Breast epithelium (tissue), 4 donors: ENCODE results near the gene GNAZ. TPM values are rescaled to one million over a fixed set of nuclear protein-coding genes. Genes with fewer than 3 reads are reported as not detected.

ENCODE experiments used
- DNase-seq, 2 donors: peaks; one replicate each; pipeline ENCODE4 v3.0.0-alpha.2; 2019; ENCODE audit warnings: low spot score in 2 of 2
- H3K27ac ChIP-seq, 2 donors: fragments of 200-600 bp; sonication (generic) in 1 of 2; one replicate each; pipeline ENCODE4 v1.5.1; 2016 to 2019; ENCODE audit warnings: mild to moderate bottlenecking in 1 of 2
- H3K27me3 ChIP-seq, 2 donors: fragments of 200-600 bp; sonication (generic) in 1 of 2; one replicate each; pipeline versions ENCODE4 v1.5.1 to v1.6.0; 2017 to 2019; ENCODE audit warnings: control low read depth in 1 of 2, mild to moderate bottlenecking in 1 of 2
- H3K36me3 ChIP-seq: fragments of 200-600 bp; one replicate; pipeline ENCODE4 v1.5.1; 2019
- H3K4me1 ChIP-seq, 2 donors: fragments of 200-600 bp; sonication (generic); one replicate each; pipeline ENCODE4 v1.5.1; 2016 to 2019; ENCODE audit warnings: control low read depth in 1 of 2
- H3K4me3 ChIP-seq, 3 donors: fragments of 200-600 bp; sonication (generic); 1 replicate in 2 of 3; 2 replicates in 1 of 3; pipeline ENCODE4 v1.5.1; 2016 to 2019; ENCODE audit warnings: mild to moderate bottlenecking in 3 of 3, moderate library complexity in 2 of 3
- H3K9me3 ChIP-seq, 2 donors: fragments of 200-600 bp; sonication (generic) in 1 of 2; one replicate each; pipeline ENCODE4 v1.5.1; 2016 to 2019; ENCODE audit warnings: control low read depth in 1 of 2
- POLR2A ChIP-seq: fragments of 450-650 bp; IDR thresholded peaks from one replicate; pipeline ENCODE4 v1.6.1; 2016; ENCODE audit warnings: antibody characterized with exemption, mild to moderate bottlenecking, moderate library complexity
- POLR2AphosphoS5 ChIP-seq, 3 donors: sonication (generic); formaldehyde crosslinking; IDR thresholded peaks; one replicate each; pipeline ENCODE4 v1.6.1; 2017; ENCODE audit warnings: antibody characterized with exemption in 3 of 3
- intact Hi-C: fragments of 100-400 bp; cut with DNase I; formaldehyde crosslinking; loops from one replicate; pipeline ENCODE4 v1.15.1; 2023; ENCODE audit warnings: low total_unique reads
- total RNA-seq, 3 donors: library from RNA; depleted of rRNA; stranded (reverse); fragments of >200 nt; gene quantifications; one replicate each; pipeline ENCODE4 v1.1.0, GENCODE V29; 2016
- TF ChIP-seq, protein P1 (sequence below), 3 donors: fragments of 450-650 bp; IDR thresholded peaks; one replicate each; pipeline ENCODE4 v1.5.1; 2016 to 2017; ENCODE audit warnings: antibody characterized with exemption in 3 of 3, mild to moderate bottlenecking in 3 of 3, moderate library complexity in 3 of 3

Gene GNAZ
- total RNA-seq, 3 donors from 2014 or later, result 5.0 to 15.7 (median 5.3) TPM

GRCh38 chr22:23037429-23038333 lies 32.6 kb upstream of the GNAZ start:
- peaks cover 0 to 3% of the 10 kb centered on the region in 2 donors for H3K27me3 ChIP-seq
- H3K36me3 ChIP-seq, result no peaks in the 10 kb centered on the region
- DNase-seq, result no peak
- no peak overlapping the region for H3K4me3 ChIP-seq
- H3K4me1 ChIP-seq, result no peaks in the 10 kb centered on the region
- TF ChIP-seq, protein P1, sequence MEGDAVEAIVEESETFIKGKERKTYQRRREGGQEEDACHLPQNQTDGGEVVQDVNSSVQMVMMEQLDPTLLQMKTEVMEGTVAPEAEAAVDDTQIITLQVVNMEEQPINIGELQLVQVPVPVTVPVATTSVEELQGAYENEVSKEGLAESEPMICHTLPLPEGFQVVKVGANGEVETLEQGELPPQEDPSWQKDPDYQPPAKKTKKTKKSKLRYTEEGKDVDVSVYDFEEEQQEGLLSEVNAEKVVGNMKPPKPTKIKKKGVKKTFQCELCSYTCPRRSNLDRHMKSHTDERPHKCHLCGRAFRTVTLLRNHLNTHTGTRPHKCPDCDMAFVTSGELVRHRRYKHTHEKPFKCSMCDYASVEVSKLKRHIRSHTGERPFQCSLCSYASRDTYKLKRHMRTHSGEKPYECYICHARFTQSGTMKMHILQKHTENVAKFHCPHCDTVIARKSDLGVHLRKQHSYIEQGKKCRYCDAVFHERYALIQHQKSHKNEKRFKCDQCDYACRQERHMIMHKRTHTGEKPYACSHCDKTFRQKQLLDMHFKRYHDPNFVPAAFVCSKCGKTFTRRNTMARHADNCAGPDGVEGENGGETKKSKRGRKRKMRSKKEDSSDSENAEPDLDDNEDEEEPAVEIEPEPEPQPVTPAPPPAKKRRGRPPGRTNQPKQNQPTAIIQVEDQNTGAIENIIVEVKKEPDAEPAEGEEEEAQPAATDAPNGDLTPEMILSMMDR (IDR thresholded peaks at IDR 0.05), result no peak
- TF ChIP-seq POLR2A, result no peak
- no peak for TF ChIP-seq POLR2AphosphoS5 (IDR thresholded peaks at IDR 0.05)
- no peak overlapping the region for H3K27ac ChIP-seq
- intact Hi-C loops, result loop anchor here (10.0 kb wide), 1 partner anchor 477 kb away; no protein-coding TSS in a partner anchor
- no peaks in the 10 kb centered on the region for H3K9me3 ChIP-seq

DNA sequence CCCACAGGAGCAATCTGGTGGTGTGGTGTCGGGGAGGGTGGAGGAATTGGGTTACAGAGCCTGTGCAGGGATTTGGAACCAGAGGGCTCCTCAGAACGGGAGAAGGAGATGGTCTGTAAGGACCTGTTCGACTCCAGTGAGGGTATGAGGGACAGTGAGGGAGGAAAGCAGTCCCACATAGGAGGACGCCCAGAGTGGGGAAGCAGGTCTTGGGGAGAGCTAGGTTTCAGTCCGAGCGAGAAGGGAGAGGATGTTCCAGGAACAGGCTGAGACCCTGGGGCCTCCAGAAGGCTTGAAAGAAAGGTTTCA lies 32.0 kb upstream of the GNAZ start:
- no peak overlapping the region for H3K4me3 ChIP-seq
- H3K9me3 ChIP-seq, result no peaks in the 10 kb centered on the region
- no peak overlapping the region for H3K27ac ChIP-seq
- no peaks in the 10 kb centered on the region for H3K36me3 ChIP-seq
- no peaks in the 10 kb centered on the region for H3K4me1 ChIP-seq
- no peak for DNase-seq
- intact Hi-C loops, result loop anchor here (10.0 kb wide), 1 partner anchor 477 kb away; no protein-coding TSS in a partner anchor
- TF ChIP-seq POLR2AphosphoS5 (IDR thresholded peaks at IDR 0.05) (no peak), POLR2A (no peak)
- TF ChIP-seq, protein P1 (IDR thresholded peaks at IDR 0.05), result no peak
- peaks cover 0 to 3% of the 10 kb centered on the region in 2 donors for H3K27me3 ChIP-seq

DNA sequence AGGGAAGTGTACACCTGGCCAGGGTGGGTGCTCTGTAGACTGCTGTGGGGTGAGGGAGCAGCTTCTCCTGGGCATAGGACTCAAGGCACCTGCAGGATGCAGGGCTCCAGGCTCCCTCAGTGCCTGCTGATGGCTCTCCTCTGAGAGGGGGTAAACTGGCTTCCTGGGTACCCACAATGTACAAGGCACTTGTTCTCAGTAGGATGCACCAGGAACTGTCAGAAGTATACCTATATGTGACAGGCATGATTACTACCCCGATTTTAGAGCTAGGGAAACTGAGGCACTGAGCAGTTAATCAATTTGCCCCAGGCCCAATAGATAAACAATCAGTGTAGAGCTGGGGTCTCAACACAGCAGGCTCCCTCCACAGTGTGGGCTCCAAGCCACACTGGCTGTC lies 31.4 kb upstream of the GNAZ start:
- Histone ChIP-seq H3K9me3 (no peaks in the 10 kb centered on the region), H3K27ac (no peak overlapping the region), H3K27me3 (peaks cover 0 to 3% of the 10 kb centered on the region in 2 donors), H3K36me3 (no peaks in the 10 kb centered on the region), H3K4me1 (no peaks in the 10 kb centered on the region), H3K4me3 (no peak overlapping the region)
- TF ChIP-seq, protein P1 (IDR thresholded peaks at IDR 0.05), result no peak
- TF ChIP-seq POLR2A, result no peak
- no peak for TF ChIP-seq POLR2AphosphoS5 (IDR thresholded peaks at IDR 0.05)
- intact Hi-C loops, result loop anchor here (10.0 kb wide), 1 partner anchor 476 kb away; no protein-coding TSS in a partner anchor
- no peak for DNase-seq

GRCh38 chr22:23042179-23042578 lies 28.1 kb upstream of the GNAZ start:
- peaks cover 2 to 4% of the 10 kb centered on the region in 2 donors for H3K9me3 ChIP-seq
- intact Hi-C loops, result no loop called here
- no peak overlapping the region for H3K4me3 ChIP-seq
- no peaks in the 10 kb centered on the region for H3K27me3 ChIP-seq
- no peaks in the 10 kb centered on the region for H3K4me1 ChIP-seq
- TF ChIP-seq, protein P1 (IDR thresholded peaks at IDR 0.05), result no peak
- TF ChIP-seq POLR2AphosphoS5 (IDR thresholded peaks at IDR 0.05) (no peak), POLR2A (no peak)
- no peaks in the 10 kb centered on the region for H3K36me3 ChIP-seq
- no peak for DNase-seq
- no peak overlapping the region for H3K27ac ChIP-seq

DNA sequence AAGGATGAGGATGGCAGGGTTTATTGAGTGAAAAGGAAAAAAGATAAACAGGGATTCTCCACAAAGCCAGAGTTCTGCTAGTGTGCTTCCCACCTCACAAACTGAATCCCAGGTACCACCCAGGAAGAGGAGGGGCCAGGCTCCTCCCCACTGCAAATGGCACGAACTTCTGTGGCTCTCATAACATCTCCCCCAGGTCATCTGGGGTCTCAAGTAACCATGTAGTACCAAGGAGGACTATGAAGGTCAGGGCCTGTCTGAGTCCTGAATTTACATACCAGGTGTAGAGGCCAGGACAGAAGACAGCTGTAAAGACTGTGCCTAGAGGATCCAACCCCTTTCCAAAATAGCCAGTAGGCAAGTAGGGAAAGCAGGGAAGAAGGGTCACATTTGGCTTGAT lies 25.7 kb upstream of the GNAZ start:
- Histone ChIP-seq H3K36me3 (no peaks in the 10 kb centered on the region), H3K27me3 (no peaks in the 10 kb centered on the region), H3K9me3 (peaks cover 4 to 6% of the 10 kb centered on the region in 2 donors), H3K4me1 (no peaks in the 10 kb centered on the region), H3K27ac (no peak overlapping the region), H3K4me3 (no peak overlapping the region)
- intact Hi-C loops, result no loop called here
- no peak for DNase-seq
- no peak for TF ChIP-seq POLR2AphosphoS5 (IDR thresholded peaks at IDR 0.05)
- TF ChIP-seq POLR2A, result no peak
- TF ChIP-seq, protein P1 (IDR thresholded peaks at IDR 0.05), result no peak
